ENCODE measurements around the gene UGGT2. TPM values are rescaled to one million over a fixed set of nuclear protein-coding genes. Genes with fewer than 3 reads are reported as not detected.
"Not testable (repeated sequence)": the region's sequence is repeated elsewhere in the genome, so short reads cannot be mapped to it uniquely, and the experiment has no call there.

The UGGT2 gene
- polyA plus RNA-seq, 3 donors = 34.1 to 36.2 (median 35.6) TPM

DNA sequence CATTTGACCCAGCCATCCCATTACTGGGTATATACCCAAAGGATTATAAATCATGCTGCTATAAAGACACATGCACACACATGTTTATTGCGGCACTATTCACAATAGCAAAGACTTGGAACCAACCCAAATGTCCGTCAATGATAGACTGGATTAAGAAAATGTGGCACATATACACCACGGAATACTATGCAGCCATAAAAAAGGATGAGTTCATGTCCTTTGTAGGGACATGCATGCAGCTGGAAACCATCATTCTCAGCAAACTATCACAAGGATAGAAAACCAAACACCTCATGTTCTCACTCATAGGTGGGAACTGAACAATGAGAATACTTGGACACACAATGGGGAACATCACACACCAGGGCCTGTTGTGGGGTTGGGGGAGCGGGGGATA is 2.2 kb downstream of the UGGT2 start:
- DNase-seq (ENCODE audit: low read depth in 3 of 3, low spot score in 2 of 3) = not testable (repeated sequence)

DNA sequence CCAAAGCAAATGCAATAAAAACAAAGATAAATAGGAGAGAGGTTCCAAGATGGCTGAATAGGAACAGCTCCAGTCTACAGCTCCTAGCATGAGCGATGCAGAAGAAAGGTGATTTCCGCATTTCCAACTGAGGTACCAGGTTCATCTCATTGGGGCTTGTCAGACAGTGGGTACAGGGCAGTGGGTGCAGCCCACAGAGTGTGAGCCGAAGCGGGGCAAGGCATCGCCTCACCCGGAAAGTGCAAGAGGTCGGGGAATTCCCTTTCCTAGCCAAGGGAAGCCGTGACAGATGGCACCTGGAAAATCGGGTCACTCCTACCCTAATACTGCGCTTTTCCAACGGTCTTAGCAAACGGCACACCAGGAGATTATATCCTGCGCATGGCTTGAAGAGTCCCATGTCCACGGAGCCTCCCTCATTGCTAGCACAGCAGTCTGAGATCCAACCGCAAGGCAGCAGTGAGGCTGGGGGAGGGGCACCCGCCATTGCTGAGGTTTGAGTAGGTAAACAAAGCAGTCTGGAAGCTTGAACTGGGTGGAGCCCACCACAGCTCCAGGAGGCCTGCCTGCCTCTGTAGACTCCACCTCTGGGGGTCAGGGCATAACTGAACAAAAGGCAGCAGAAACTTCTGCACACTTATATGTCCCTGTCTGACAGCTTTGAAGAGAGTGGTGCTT is 6.6 kb downstream of the UGGT2 start:
- not testable (repeated sequence) for DNase-seq (ENCODE audit: low read depth in 3 of 3, low spot score in 2 of 3)

DNA sequence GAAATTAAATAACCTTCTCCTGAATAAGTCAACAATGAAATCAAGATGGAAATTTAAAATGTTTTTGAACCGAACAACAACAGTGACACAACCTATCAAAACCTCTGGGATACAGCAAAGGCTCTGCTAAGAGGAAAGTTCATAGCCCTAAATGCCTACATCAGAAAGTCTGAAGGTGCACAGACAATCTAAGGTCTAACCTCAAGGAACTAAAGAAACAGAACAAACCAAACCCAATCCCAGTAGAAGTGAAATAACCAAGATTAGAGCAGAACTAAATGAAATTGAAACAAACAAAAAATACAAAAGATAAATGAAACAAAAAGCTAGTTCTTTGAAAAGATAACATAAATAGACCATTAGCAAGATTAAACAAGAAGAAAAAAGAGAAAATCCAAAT is 9.0 kb downstream of the UGGT2 start:
- no peak for DNase-seq (ENCODE audit: low read depth in 3 of 3, low spot score in 2 of 3)

DNA sequence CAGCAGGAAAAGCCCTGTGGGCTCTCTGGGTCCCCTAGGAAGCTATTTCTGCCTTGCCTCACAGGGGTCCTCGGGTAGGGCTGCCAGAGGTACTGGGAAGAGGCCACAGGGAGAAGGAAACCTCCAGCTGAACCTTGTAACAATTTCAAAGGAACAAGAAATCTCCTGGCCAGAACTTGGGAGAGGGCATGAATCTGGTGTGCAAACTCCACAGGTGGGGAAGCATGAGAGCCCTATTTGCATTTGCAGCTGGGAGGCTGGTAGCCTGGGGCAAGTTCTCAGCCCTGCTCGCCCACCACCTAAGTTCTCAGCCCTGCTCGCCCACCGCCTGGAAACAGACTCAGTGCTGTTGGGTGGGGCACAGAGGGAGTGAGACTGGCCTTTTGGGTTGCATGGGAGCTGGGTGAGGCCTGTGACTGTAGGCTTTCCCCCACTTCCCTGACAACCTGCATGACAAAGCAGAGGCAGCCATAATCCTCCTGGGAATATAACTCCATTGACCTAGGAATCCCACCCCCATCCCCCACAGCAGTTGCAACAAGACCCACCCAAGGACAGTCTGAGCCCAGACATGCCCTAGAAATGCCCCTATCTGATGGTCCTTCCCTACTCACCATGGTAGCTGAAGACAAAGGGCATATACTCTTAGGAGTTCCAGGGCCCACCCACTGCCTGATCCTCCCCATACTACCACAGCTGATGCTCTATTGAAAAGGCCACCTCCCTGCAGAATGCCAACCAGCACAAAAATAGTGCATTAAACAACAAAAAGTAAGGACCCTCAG is 11.7 kb downstream of the UGGT2 start:
- no peak for DNase-seq (ENCODE audit: low read depth in 3 of 3, low spot score in 2 of 3)

DNA sequence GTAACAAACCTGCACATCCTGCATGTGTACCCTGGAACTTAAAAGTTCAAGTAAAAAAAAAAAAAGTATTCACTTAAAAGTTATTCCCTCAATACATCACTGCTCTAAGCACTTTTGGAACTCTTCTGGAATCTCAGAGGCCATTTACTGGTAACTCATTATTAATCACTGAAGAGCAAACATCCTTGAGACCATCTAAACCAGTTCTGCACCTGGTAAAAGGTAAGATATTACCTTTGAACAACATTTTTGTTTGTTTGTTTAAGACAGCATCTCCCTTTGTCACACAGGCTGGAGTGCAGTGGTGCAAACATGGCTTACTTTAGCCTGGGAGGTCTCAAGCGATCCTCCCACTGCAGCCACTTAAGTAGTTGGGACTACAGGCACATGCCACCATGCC is 16.7 kb downstream of the UGGT2 start:
- DNase-seq (ENCODE audit: low read depth in 3 of 3, low spot score in 2 of 3) = no peak

DNA sequence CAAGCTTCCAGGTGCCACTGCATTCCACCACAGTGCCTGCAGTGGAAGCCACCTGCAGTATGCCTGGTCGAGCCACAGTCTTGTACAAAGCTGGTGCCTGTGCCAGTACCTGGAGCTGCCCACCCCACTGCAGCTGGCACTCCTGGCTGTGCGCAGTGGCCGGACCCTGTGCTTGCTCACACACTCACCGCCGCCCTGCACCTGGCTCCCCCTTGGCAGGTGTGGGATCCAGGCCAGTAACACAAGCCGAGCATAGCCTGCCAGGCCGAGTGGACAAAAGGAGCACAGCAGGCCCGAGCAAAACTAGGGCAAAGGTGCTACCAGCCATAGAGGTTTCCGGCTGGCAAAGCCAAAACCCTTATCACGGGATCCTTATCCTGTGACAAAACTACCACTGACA is 18.5 kb downstream of the UGGT2 start:
- no peak for DNase-seq (ENCODE audit: low read depth in 3 of 3, low spot score in 2 of 3)

DNA sequence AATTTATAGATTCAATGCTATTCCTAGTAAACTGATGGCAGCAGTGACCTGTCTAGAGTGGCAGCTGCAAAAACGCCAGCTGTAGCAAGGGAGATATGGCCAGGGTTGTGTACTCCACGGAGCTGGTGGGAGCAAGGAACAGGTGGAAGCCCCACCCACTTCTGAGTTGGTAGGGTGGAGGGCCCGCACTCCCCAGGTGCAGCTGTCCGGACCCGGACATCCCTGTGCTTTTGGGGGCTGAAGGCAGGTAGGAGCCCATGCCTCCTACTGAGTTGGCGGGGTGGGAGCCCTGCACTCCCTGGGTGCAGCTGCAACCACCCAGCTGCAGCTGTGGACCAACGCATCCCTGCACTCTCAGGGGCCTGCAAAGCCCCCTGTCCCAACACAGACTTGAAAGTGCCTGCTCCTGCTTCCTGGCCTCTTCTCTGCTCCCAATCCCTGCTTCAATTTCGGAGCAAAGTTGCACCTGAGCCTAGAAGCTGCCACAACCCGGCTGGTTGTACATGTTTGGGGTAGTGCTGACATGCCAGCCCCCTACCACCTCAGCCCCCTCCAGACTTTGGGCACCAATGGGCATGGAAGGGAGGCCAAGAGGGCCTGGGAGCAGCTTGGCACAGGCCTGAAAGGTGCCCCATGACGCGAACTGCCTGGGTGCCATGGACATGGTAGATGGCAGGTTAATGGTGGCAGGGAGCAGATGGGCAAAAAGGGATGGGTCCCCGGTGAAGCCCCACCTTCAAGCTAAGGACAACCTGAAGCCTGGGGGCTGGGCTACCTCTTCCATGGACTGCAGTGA is 19.8 kb downstream of the UGGT2 start:
- DNase-seq (ENCODE audit: low read depth in 3 of 3, low spot score in 2 of 3) = no peak

DNA sequence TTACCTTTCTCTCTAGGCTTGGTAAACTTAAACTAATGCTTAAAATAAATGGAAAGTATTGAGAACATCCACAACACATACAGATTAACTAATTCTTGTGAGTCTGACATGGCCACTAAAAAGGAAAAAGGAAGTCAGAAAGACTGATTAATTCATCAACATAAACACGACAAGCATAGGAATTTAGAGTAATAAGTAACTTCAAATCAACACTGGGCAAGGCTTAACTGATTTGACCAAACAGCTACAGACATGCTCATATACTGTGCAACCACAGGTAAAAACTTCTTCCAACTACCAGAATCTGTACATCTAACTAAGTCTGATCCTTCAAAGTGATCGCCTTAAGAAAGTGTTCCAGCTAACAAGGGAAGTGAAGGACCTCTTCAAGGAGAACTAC is 20.5 kb downstream of the UGGT2 start:
- DNase-seq (ENCODE audit: low read depth in 3 of 3, low spot score in 2 of 3) = no peak

DNA sequence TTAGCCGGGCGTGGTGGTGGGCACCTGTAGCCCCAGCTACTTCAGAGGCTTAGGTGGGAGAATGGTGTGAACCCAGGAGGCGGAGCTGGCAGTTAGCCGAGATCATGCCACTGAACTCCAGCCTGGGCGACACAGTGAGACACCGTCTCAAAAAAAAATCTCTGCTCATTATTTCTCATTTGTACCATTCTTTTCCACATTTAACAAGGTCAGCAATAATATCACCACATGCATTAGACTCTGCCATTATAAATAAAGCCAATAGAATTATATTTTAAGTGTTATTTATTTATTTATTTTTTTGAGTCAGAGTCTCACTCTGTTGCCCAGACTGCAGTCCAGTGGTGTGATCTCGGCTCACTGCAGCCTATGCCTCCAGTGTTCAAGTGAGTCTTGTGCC is 24.2 kb downstream of the UGGT2 start:
- DNase-seq (ENCODE audit: low read depth in 3 of 3, low spot score in 2 of 3) = no peak

DNA sequence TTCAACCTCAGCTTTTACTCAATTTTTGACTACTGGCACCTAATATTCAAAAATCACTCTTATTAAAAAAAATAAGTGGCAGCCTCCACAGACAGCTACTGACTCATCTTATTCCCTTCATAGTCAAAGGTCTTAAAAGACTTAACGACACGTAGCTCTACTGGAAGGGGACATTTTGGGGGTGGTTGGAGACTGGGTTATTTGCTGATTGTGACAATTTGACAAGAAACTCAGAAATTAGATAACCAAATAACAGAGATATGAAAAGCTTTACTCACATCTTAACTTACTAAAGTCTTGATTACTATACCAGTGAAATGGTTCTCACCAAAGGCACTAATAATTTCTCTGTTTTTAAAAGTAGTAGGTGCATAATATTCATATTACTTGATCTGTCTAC is 25.7 kb downstream of the UGGT2 start:
- DNase-seq (ENCODE audit: low read depth in 3 of 3, low spot score in 2 of 3) = no peak

DNA sequence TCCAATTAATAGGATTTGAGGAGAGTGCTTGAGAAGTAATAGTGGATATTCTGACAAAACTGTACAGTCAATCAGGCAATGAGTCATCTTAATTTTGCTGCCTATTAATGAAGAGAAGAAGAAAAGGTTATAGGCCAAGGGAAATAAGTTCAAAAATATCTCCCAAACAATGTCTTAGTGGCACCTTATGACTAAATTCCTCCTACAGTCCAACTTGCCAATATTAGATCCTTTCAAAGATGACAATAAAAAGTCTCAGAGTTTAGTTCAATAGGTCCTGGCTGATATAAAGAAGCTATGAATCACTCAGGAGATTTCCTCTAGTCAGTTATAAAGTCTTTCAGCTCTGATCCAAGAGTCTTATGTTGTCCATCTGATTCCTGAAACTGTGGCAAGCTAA is 27.9 kb downstream of the UGGT2 start:
- DNase-seq (ENCODE audit: low read depth in 3 of 3, low spot score in 2 of 3) = no peak

DNA sequence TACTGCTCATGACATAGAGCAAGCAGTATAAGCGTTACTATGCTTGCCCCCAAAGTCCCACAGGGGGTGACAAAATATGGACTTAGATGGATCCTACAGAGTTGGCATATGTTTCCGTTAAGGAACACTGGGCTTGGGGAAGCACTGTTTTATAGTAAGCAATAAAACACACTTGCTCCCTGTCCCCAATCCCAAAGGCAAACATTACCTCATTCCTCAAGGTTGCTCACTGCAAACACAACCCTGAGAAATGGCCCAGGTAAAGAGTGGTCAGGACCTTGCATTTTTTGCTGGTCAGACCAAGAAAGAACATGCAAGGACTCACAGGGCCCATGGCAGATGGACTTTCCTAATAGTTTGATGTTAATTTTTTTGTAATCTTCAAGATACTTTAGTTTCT is 32.3 kb downstream of the UGGT2 start:
- no peak for DNase-seq (ENCODE audit: low read depth in 3 of 3, low spot score in 2 of 3)

DNA sequence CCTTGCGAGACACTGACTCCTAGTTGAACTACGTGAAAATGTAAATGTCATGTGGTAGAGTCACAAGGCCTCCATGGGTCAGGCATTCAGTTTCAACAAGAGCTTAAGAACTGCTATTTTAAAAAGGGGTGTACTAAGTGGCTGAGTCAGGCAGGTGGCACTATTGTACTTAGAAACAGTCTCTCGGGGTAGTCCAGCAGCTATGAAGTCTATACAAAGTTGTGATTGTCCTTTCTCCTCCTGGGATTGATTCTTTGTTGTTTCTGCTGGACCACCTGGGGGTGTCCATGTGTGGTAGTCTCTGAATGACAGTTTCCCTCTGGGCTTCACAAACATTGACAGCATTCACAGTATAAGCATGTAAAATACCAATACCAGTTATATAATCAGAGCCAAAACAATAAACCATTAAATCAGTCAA is 33.0 kb downstream of the UGGT2 start:
- peak; percentile 23 to 58 (median 31) for DNase-seq (ENCODE audit: low read depth in 3 of 3, low spot score in 2 of 3)

DNA sequence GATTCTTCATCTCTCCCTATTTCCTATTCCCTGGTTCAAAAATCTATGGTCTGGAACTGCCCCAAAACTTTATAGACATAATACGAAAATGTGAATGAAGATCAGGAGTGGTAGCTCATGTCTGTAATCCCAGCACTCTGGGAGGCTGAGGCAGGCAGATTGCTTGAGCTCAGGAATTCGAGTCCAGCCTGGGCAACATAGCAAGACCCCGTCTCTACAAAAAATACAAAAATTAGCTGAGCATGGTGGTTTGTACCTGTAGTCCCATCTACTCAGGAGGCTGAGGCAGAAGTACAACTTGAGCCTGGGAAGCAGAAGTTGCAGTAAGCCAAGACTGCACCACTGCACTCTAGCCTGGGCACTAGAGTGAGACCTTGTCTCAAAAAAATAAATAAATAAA is 35.1 kb downstream of the UGGT2 start:
- no peak for DNase-seq (ENCODE audit: low read depth in 3 of 3, low spot score in 2 of 3)

DNA sequence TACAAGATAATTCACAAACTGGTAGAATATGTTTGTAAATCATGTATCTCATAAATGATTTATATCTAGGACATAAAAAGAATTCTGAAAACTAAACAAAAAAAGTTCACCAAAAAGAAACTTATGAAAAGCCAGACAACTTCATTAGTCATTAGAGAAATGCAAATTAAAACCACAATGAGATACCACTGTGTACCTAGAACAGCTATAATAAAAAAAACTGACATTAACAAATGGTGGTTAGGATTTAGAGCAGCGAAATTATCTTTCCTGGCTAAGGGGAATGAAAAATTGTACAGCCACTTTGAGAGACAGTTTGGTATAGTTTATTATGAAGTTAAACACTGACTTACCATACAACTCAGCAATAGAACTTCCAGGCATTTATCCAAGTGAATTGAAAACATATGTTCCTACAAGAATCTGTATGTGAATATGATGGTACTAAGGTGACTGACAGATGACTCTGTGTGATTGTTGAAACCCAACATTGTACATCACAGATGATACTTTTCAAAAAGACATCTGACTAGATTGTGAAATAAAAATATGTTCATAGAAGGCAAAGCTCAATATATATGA is 41.8 kb downstream of the UGGT2 start:
- no peak for DNase-seq (ENCODE audit: low read depth in 3 of 3, low spot score in 2 of 3)

DNA sequence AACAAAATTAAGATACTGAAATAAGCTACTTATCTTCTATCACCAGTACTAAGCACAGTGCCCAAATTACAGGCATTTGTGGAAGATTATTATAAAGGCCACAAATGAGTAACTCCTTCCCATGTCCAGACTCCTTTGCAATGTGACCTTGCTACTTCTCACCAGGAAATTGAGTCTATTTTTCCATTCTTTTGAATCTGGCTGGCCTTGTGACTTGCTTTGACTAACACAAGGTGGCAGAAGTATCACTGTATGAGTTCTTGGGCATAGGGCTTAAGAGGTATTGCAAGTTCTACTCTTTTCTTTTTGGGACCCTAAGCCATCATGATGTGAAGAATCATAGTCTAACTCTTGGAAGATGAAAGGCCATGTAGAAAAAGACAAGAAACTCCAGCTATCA is 49.9 kb downstream of the UGGT2 start:
- no peak for DNase-seq (ENCODE audit: low read depth in 3 of 3, low spot score in 2 of 3)

DNA sequence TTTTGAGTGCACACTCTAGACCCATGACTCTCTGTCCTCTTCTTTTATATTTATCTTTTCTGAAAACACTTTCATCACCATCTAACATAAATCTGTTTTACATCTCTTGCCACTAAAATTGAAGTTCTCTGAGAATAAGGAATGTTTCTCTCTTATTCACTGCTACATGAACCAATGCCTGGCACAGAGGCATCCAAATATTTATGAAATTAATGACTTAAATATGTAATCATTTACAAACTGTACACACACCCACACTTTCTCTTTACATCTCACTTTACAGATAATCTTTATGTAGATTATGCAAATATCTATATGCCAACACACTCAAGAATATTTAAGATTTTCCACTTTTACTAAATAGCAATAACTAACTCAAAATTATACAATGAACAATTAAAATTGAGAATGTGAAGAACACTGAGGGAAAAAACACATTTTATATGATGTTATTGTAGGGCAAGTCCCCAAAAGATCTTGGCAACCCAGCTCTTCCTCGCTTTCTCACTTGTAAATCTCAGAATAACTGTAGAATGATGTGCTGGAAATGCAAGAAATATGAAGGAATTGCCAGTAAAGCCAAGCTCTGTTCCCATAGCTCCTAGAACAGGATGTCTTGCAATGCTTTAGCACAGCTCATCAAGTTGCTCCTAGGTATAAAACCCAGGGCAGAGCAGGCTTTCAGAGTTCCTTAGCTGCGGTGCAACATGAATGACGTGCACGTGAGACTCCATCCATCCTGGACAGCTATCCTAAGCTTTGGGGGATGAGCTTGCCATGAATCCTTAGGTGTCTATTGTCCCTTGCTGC is 50.7 kb downstream of the UGGT2 start:
- no peak for DNase-seq (ENCODE audit: low read depth in 3 of 3, low spot score in 2 of 3)

DNA sequence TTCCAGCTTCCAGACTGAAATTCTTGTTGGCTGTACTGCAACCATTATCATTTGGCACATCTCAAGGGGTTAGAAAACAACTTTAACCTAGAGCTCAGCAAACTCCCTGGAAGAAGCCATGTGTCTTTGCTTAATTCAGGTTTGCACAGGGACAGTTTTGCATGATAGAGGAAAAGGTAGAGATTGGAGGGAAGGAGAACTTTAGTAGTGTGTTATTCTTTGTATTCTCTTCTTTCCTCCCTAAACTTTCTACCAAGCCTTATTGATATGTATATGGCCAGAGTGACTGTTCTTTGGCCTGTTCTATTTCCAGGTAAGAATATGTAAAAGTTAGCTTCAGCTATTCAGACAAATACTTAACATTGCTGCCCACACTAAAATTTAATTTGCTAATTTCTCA is 53.1 kb downstream of the UGGT2 start:
- no peak for DNase-seq (ENCODE audit: low read depth in 3 of 3, low spot score in 2 of 3)

DNA sequence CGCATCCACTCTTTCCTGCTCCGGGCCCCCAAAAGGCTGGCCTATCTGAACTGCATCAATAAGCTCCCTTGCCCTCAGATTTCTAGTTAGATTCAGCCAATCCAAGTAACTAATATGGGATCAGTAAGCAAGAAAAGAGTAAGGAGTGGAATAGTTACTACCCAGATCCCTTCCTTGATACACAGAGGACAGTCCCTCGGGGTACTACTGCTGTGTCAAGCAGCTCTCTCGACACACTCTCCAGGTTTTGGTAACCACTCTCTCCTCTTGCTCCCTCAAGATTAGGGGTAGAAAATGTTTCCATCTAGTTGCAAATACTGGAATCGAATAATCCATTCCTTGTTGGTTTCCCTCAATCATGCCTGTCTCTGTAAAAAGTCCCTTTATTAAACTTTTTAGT is 65.4 kb downstream of the UGGT2 start:
- DNase-seq (ENCODE audit: low read depth in 3 of 3, low spot score in 2 of 3) = no peak

DNA sequence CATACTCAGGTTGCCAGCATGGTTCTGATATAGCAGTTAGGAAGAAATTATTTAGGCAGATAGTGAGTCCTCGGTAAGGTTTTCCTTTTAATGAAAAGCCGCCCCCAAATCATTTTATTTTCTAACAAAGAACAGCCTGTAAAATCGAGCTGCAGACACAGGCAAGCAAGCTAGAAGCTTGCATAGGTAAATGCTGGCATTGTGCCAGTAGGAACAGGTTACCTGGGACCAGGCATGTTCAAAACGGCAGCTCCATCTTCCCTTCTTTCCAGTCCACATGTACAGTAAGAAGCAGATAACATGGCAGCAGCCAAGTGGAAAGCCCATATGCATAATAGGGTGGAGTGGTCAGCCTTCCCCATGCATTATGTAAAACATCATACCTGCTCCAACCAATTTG is 71.1 kb downstream of the UGGT2 start:
- no peak for DNase-seq (ENCODE audit: low read depth in 3 of 3, low spot score in 2 of 3)
